Measurements from ENCODE around the gene LIMCH1.

The LIMCH1 gene

GRCh38 chr4:41569961-41570360 is 32.0 kb downstream of the LIMCH1 start:
- no peak for DNase-seq

DNA sequence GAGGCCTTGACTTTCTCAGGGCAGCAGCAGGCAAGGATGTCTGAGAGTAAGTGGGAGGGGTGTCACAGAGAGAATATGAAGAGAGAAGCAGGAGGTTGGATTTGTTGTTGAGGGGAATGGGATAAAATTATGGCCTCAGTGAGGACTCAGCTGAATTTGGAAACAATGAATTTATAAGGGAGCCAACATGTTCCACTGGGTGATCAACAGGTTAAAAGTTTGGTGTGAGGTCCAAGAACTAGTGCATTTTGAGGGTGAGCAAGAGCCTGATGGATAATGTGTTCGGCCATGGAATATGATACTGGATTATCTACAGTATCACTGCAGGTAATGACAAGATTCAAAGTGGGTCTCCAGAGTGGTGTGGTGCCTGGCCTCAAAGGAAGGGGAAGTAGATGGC is 33.5 kb downstream of the LIMCH1 start:
- no peak for DNase-seq

- no peak for DNase-seq
These were observed 34.6 kb downstream of the LIMCH1 start for GRCh38 chr4:41572516-41572915.

GRCh38 chr4:41572956-41573355 is 35.0 kb downstream of the LIMCH1 start:
- no peak for DNase-seq

GRCh38 chr4:41573502-41574001 is 35.6 kb downstream of the LIMCH1 start:
- DNase-seq, result no peak

- DNase-seq, result no peak
These were observed 37.2 kb downstream of the LIMCH1 start for GRCh38 chr4:41575207-41575606.

- no peak for DNase-seq
These were observed 37.7 kb downstream of the LIMCH1 start for GRCh38 chr4:41575665-41576064.

- DNase-seq, result no peak
These were observed 41.1 kb downstream of the LIMCH1 start for GRCh38 chr4:41579043-41579442.

- DNase-seq, result no peak
These were observed 41.6 kb downstream of the LIMCH1 start for GRCh38 chr4:41579526-41579925.

- DNase-seq, result no peak
These were observed 42.0 kb downstream of the LIMCH1 start for GRCh38 chr4:41580007-41580406.

- no peak for DNase-seq
These were observed 48.8 kb downstream of the LIMCH1 start for GRCh38 chr4:41586675-41587225.

DNA sequence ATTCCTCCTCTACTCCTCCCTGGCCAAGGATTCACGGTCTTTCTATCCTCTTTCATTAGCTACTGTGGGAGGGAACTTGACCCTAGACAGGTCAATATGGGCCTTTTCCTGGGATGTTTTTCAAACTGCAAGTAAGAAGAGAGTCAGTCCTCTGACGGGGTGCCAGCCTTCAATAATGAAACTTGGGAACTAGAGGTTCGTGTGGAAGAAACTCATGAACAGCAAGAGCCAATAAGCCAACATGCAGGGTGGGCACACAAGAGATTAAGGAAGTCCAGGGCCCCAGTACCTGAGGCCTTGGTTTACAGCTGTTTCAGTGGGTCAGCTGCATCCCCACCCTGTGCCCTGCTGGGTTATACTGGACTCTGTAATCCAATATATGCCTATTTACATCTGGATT is 49.3 kb downstream of the LIMCH1 start:
- no peak for DNase-seq

DNA sequence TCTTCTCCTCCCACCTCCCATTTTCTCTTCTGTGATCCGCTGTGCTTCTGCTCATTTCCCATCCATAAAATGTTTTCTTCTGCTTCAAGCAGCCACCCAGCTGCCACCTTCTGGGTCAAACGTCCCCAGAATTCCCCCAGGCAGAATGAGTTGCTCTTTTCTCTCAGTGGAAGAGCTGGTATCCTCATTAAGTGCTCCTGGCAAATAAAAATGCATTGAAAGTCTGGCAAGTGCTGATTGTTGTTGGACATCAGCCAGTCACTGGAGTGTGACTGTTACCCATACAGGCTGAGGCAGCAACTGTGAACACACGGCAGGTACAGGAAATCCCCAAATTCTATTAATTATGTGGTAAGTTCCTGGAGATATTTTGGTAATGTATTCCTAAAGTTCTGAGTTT is 52.6 kb downstream of the LIMCH1 start:
- DNase-seq, result no peak

DNA sequence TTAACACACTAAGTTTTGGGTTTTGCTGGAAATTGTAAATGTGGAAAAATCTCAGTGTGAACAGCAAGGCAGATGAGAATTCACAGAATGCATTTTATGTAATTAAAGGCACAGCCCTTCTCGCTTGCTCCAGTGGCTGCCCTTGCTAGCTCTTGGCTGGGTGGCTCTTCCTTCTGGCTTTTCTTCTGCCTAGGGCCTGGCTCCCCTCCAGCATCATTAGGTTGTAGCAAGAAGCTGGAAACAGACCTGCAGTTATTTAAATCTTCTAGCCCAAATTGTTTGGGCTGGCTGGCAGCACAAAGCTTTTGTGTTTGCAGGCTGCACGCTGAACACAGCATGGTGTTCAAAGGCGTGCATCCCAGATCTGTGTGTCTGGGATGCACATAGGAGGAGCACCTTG is 56.5 kb downstream of the LIMCH1 start:
- DNase-seq, result no peak

DNA sequence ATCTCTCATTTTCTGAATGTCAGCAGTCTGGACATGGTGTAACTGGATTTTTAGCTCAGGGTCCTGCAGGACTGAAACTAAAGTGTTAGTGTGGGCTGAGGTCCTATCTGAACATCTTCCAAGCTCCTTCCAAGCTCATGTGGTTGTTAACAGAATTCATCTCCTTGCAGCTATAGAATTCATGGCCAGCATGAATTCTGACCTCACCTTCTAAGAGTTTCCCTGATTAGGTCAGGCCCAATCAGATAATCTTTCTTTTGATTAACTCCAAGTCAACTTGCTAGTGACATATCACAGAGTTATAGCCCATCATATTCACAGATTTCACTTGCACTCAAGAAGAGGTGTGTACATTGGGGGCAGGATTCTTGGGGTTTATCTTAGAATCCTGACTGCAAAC is 59.5 kb downstream of the LIMCH1 start:
- no peak for DNase-seq

DNA sequence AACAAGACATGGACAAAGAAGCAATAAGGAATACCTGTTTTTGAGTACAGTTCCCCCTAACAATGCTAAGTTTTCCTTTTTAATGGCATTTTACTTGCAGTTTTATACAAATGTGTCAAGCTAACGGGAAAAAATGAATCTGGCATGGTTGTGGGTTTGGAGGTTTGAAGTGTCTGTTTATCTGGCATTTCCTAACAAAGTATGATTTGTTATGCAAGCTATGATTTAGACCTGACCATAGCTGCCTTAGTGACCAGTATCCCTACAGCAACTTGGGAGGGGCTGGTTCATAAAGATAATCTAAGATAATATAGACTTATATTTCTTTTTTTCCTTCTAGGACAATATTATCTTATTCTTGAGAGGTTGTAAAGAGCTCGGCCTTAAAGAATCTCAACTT is 60.6 kb downstream of the LIMCH1 start:
- DNase-seq, result no peak

GRCh38 chr4:41599192-41599786 is 61.3 kb downstream of the LIMCH1 start:
- DNase-seq, result no peak

GRCh38 chr4:41600243-41600912 is 62.4 kb downstream of the LIMCH1 start:
- no peak for DNase-seq

- DNase-seq, result no peak
These were observed 63.1 kb downstream of the LIMCH1 start for GRCh38 chr4:41601025-41601424.

GRCh38 chr4:41602113-41602512 is 64.2 kb downstream of the LIMCH1 start:
- DNase-seq, result no peak

GRCh38 chr4:41602886-41603498 is 65.0 kb downstream of the LIMCH1 start:
- DNase-seq, result no peak

DNA sequence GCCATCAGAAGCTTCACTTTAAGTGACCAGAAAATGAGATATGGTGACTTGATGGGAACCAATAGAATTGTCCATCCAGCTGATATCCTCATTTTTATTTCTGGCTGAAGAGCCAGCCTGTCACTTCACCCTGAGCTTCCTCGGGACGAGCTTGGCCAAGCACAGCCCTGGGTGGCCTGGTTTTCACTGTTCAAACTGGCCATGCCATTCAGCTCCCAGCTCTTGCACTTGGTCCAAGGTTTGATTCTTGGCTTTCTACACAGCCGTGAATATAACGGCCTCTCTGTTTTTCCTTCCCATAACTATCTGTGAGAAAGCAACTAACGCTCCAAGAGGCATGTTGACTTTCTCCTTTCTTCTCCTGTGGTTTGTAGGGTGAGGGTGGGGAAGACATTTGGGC is 71.9 kb downstream of the LIMCH1 start:
- no peak for DNase-seq

DNA sequence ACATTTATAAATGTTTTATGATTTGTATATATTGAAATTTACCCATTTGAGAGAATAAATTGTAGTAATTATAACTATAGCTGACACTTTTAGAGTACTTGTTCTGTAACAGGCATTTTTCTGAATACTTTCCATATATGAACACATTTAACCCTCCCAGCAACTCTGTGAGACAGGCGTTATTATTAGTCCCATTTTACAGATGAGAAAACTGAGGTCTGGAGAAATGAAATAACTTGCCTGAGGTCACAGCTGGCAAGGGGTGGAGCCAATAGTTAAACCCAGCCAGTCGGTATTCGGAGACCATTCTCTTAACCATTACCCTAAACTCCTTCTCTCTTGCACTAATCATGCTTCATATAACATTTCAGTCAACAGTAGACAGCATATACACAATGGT is 72.5 kb downstream of the LIMCH1 start:
- DNase-seq, result no peak

Measured in CD4-positive, alpha-beta T cell treated with Interleukin-12 subunit alpha and Interleukin-12 subunit beta, for 1 hour (primary cell).